HEK293T (cell line): ENCODE results near the gene NCF2.

Experiments
- CTCF ChIA-PET: fragments of 350-600 bp; formaldehyde crosslinking; extraction: SDS; loops from one replicate; lab custom pipeline; 2021; ENCODE audit warnings: antibody characterized with exemption, inconsistent platforms; lab: Yijun Ruan, JAX
- POLR2A ChIA-PET: fragments of 350-600 bp; formaldehyde crosslinking; extraction: SDS; loops from one replicate; lab custom pipeline; 2020; ENCODE audit warnings: antibody characterized with exemption, inconsistent platforms; lab: Yijun Ruan, JAX
- DNase-seq: peaks from one replicate; pipeline ENCODE4 v3.0.0; 2012; ENCODE audit warnings: mixed read lengths; ENCODE audit errors: extremely low spot score
- ARNT ChIP-seq: fragments of 450-650 bp; IDR thresholded peaks from 2 replicates; pipeline ENCODE4 v1.6.1; 2017; ENCODE audit warnings: mild to moderate bottlenecking
- BHLHE40 ChIP-seq: fragments of 450-650 bp; IDR thresholded peaks from 2 replicates; pipeline ENCODE4 v1.6.1; 2016; ENCODE audit warnings: mild to moderate bottlenecking, moderate library complexity, borderline replicate concordance
- CTBP1 ChIP-seq: fragments of 450-650 bp; IDR thresholded peaks from 2 replicates; pipeline ENCODE4 v1.6.1; 2016; ENCODE audit warnings: borderline replicate concordance
- ELF4 ChIP-seq: fragments of 450-650 bp; IDR thresholded peaks from 2 replicates; pipeline ENCODE4 v1.6.1; 2017; ENCODE audit warnings: antibody characterized with exemption
- FOXA1 ChIP-seq: fragments of 450-650 bp; IDR thresholded peaks from 2 replicates; pipeline ENCODE4 v1.6.1; 2016; ENCODE audit warnings: mild to moderate bottlenecking
- FOXK2 ChIP-seq: fragments of 450-650 bp; IDR thresholded peaks from 2 replicates; pipeline ENCODE4 v1.6.1; 2016; ENCODE audit warnings: mild to moderate bottlenecking
- FOXM1 ChIP-seq: fragments of 450-650 bp; IDR thresholded peaks from 2 replicates; pipeline ENCODE4 v1.6.1; 2017; ENCODE audit warnings: mild to moderate bottlenecking, borderline replicate concordance
- HDGF ChIP-seq: fragments of 450-650 bp; IDR thresholded peaks from 2 replicates; pipeline ENCODE4 v1.6.1; 2017; ENCODE audit warnings: antibody characterized with exemption, borderline replicate concordance
- L3MBTL2 ChIP-seq: fragments of 450-650 bp; conservative IDR thresholded peaks from 2 replicates; pipeline ENCODE4 v1.6.1; 2016; ENCODE audit warnings: mild to moderate bottlenecking
- LEF1 ChIP-seq: fragments of 450-650 bp; IDR thresholded peaks from 2 replicates; pipeline ENCODE4 v1.6.1; 2017; ENCODE audit warnings: mild to moderate bottlenecking, borderline replicate concordance
- NFRKB ChIP-seq: fragments of 450-650 bp; IDR thresholded peaks from 2 replicates; pipeline ENCODE4 v1.6.1; 2016; ENCODE audit warnings: mild to moderate bottlenecking, moderate library complexity
- PKNOX1 ChIP-seq: fragments of 450-650 bp; IDR thresholded peaks from 2 replicates; pipeline ENCODE4 v1.6.1; 2016
- SP1 ChIP-seq: fragments of 450-650 bp; IDR thresholded peaks from 2 replicates; pipeline ENCODE4 v1.6.1; 2017
- SUZ12 ChIP-seq: fragments of 450-650 bp; IDR thresholded peaks from 2 replicates; pipeline ENCODE4 v1.6.1; 2016; ENCODE audit warnings: mild to moderate bottlenecking
- TARDBP ChIP-seq: fragments of 450-650 bp; IDR thresholded peaks from 2 replicates; pipeline ENCODE4 v1.6.1; 2016
- ZNF384 ChIP-seq: fragments of 450-650 bp; IDR thresholded peaks from 2 replicates; pipeline ENCODE4 v1.6.1; 2016

The NCF2 gene

GRCh38 chr1:183578856-183579255 lies 11.4 kb downstream of the NCF2 start:
- POLR2A ChIA-PET: no interaction called here
- CTCF ChIA-PET: interaction anchor here (0.5 to 0.8 kb wide), 2 partner anchors 25 to 332 kb away, joined by 3 to 5 read pairs; no protein-coding TSS in a partner anchor

GRCh38 chr1:183577897-183578465 lies 12.3 kb downstream of the NCF2 start:
- CTCF ChIA-PET: interaction anchor here (0.8 kb wide), 1 partner anchor 26 kb away, joined by 3 read pairs; no protein-coding TSS in a partner anchor
- POLR2A ChIA-PET: no interaction called here
- no peak for DNase-seq
- TF ChIP-seq ZNF384 (no peak), SP1 (no peak), NFRKB (no peak), FOXK2 (no peak)

More at GRCh38 chr1:183578856-183579255, 11.4 kb downstream of the NCF2 start:
- DNase-seq: no peak
- TF ChIP-seq FOXA1 (no peak), ARNT (no peak), BHLHE40 (no peak), PKNOX1 (no peak)

DNA sequence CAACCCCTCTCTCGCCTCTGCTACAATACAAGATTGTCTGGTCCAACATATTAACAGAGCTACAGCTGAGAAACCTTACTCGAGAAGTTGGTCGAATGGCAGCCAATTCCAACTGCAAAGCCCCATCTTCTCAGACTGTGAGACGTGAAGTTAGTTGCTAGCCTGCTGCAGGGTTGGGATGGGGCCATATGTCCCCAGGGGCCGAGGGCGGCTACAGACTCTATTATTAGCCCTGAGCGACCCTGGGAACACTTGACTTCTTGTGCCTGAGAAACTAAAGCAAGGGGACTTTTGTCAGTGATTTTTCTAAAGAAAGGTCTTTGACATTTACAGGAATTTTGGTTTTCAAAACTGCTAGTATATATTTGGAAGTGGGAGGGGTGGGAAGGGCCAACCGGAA lies 13.7 kb downstream of the NCF2 start:
- DNase-seq: no peak
- CTCF ChIA-PET: no interaction called here
- POLR2A ChIA-PET: no interaction called here
- no peak for TF ChIP-seq L3MBTL2
- TF ChIP-seq FOXA1: no peak
- TF ChIP-seq PKNOX1: no peak
- TF ChIP-seq BHLHE40: no peak
- TF ChIP-seq ELF4: no peak
- TF ChIP-seq ZNF384: no peak
- TF ChIP-seq HDGF: no peak
- TF ChIP-seq SUZ12: no peak

- TF ChIP-seq FOXK2 (no peak), TARDBP (no peak), FOXA1 (no peak), LEF1 (no peak)
- POLR2A ChIA-PET: no interaction called here
- no peak for DNase-seq
- CTCF ChIA-PET: no interaction called here
Observed at GRCh38 chr1:183575606-183576005, 14.7 kb downstream of the NCF2 start.

DNA sequence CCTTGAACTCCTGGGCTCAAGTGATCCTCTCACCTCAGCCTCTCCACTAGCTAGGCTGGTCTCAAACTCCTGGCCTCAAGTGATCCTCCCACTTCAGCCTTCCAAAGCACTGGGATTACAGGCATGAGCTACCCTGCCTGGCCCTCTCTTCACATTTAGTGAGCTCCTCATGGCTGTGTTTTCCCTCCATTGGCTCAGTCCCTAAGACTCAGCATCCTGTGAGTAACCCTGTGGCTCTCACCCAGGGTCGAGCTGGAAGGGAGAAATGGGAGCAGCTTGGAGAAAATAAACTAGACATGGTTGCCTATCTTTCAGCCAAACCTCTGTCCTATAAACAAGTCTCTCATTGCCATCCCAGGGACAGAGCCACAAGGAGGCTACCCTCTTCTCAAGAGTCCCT lies 17.5 kb downstream of the NCF2 start:
- POLR2A ChIA-PET: no interaction called here
- no peak for DNase-seq
- no peak for TF ChIP-seq TARDBP
- TF ChIP-seq ELF4: no peak
- no peak for TF ChIP-seq CTBP1
- no peak for TF ChIP-seq ZNF384
- TF ChIP-seq BHLHE40: no peak
- no peak for TF ChIP-seq NFRKB
- no peak for TF ChIP-seq HDGF
- no peak for TF ChIP-seq LEF1
- TF ChIP-seq FOXK2: no peak
- CTCF ChIA-PET: interaction anchor here (0.6 kb wide), 1 partner anchor 10 kb away, joined by 4 read pairs; no protein-coding TSS in a partner anchor

GRCh38 chr1:183571678-183572268 lies 18.5 kb downstream of the NCF2 start:
- CTCF ChIA-PET: no interaction called here
- TF ChIP-seq ELF4: no peak
- no peak for TF ChIP-seq SUZ12
- DNase-seq: no peak
- POLR2A ChIA-PET: no interaction called here

DNA sequence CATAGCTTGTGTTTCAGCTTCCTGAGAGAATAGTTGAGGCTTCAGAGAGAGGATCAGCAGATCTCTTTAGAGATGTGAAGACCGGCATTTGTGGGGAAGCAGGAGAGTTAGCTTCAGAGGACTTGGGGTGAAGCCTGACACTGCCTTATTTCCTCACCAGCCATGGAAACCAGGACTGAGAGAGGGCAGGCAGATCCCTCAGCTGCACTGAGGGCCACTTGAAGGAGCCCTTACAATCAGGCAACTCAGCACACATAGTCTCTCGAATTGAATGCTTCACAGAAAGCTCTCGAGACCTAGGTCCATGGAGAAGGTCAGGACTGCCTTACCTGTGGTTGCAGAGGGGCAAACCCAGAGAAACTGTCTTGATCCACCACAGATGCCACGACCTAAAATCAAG lies 19.8 kb downstream of the NCF2 start:
- POLR2A ChIA-PET: no interaction called here
- CTCF ChIA-PET: interaction anchor here (0.6 kb wide), 1 partner anchor 88 kb away, joined by 5 read pairs; no protein-coding TSS in a partner anchor
- no peak for TF ChIP-seq LEF1
- TF ChIP-seq SP1: no peak
- TF ChIP-seq BHLHE40: no peak
- no peak for TF ChIP-seq TARDBP
- no peak for TF ChIP-seq FOXM1
- DNase-seq: no peak

DNA sequence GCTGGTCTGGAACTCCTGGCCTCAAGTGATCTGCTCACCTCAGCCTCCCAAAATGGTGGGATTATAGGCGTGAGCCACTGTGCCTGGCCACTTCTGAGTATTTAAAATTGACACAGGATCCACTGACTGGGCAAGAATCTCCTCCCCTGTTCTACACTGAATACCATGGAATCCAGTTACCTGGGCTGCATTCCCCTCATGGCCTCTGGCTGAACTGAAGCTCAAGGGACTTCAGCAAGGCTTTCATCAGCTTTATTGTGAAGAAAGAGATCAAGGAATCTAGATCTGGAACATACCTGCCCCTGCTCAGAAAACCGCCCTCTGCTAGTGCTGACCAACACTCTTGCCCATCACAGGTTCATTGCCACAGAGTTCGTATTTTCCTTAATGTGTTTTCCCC lies 20.5 kb downstream of the NCF2 start:
- TF ChIP-seq PKNOX1: no peak
- no peak for DNase-seq
- POLR2A ChIA-PET: no interaction called here

More for the DNA sequence above, 20.5 kb downstream of the NCF2 start:
- CTCF ChIA-PET: interaction anchor here (0.6 kb wide), 1 partner anchor 87 kb away, joined by 5 read pairs; no protein-coding TSS in a partner anchor
